Neural progenitor cell (in vitro differentiated cells): ENCODE results near the gene VPS41. TPM values are rescaled to one million over a fixed set of nuclear protein-coding genes. Genes with fewer than 3 reads are reported as not detected.
"Not testable (repeated sequence)": the region's sequence is repeated elsewhere in the genome, so short reads cannot be mapped to it uniquely, and the experiment has no call there.

ENCODE experiments used
- DNase-seq: peaks from one replicate; pipeline ENCODE4 v3.0.0-alpha.2; 2016; ENCODE audit warnings: low spot score
- H2AFZ ChIP-seq: fragments of 200-600 bp; sonication (generic); replicated peaks from 2 replicates; pipeline ENCODE4 v1.6.1; 2016; ENCODE audit warnings: antibody characterized with exemption
- H3F3A ChIP-seq: fragments of 200-600 bp; sonication (generic); 2 replicates; pipeline ENCODE4 v1.6.1; 2016; ENCODE audit warnings: antibody characterized with exemption, low read depth
- H3K27ac ChIP-seq: fragments of 200-600 bp; sonication (generic); 2 replicates; pipeline ENCODE4 v1.5.1; 2016; ENCODE audit warnings: mild to moderate bottlenecking
- H3K27me3 ChIP-seq: fragments of 200-600 bp; sonication (generic); 2 replicates; pipeline ENCODE4 v1.6.1; 2016; ENCODE audit warnings: mild to moderate bottlenecking, moderate library complexity
- H3K36me3 ChIP-seq: fragments of 200-600 bp; sonication (generic); 2 replicates; pipeline ENCODE4 v1.5.1; 2016
- H3K4me1 ChIP-seq: fragments of 200-600 bp; sonication (generic); 2 replicates; pipeline ENCODE4 v1.6.1; 2016; ENCODE audit warnings: mixed run types
- H3K4me2 ChIP-seq: fragments of 200-600 bp; sonication (generic); 2 replicates; pipeline ENCODE4 v1.6.1; 2016
- H3K4me3 ChIP-seq: fragments of 200-600 bp; sonication (generic); 2 replicates; pipeline ENCODE4 v1.5.1; 2016
- H3K79me2 ChIP-seq: fragments of 200-600 bp; sonication (generic); 2 replicates; pipeline ENCODE4 v1.6.1; 2016; ENCODE audit warnings: low read depth
- H3K9ac ChIP-seq: fragments of 200-600 bp; sonication (generic); 2 replicates; pipeline ENCODE4 v1.6.1; 2016
- H3K9me3 ChIP-seq: fragments of 200-600 bp; sonication (generic); 2 replicates; pipeline ENCODE4 v1.5.1; 2016; ENCODE audit warnings: low read depth
- H4K20me1 ChIP-seq: fragments of 200-600 bp; sonication (generic); 2 replicates; pipeline ENCODE4 v1.6.1; 2016; ENCODE audit warnings: low read depth
- H3K27ac Mint-ChIP-seq: 3 replicates; pipeline ENCODE4 v1.8.0; 2021; ENCODE audit warnings: mixed read lengths
- H3K27me3 Mint-ChIP-seq: 2 replicates; pipeline ENCODE4 v1.8.0; 2022; ENCODE audit warnings: low read depth, mild to moderate bottlenecking, inconsistent platforms, moderate library complexity, mixed read lengths; ENCODE audit not compliant: insufficient read depth
- H3K36me3 Mint-ChIP-seq: 3 replicates; pipeline ENCODE4 v1.8.0; 2021; ENCODE audit warnings: mixed read lengths
- H3K4me1 Mint-ChIP-seq: 3 replicates; pipeline ENCODE4 v1.8.0; 2021; ENCODE audit warnings: mixed read lengths
- H3K4me3 Mint-ChIP-seq: 3 replicates; pipeline ENCODE4 v1.8.0; 2021; ENCODE audit warnings: mild to moderate bottlenecking, moderate library complexity, mixed read lengths
- H3K9me3 Mint-ChIP-seq: 3 replicates; pipeline ENCODE4 v1.8.0; 2020; ENCODE audit warnings: mixed read lengths
- CTCF ChIP-seq: fragments of 200-600 bp; sonication (generic); IDR thresholded peaks from 2 replicates; pipeline ENCODE4 v1.5.1; 2017; ENCODE audit warnings: antibody characterized with exemption, mild to moderate bottlenecking
- EZH2 ChIP-seq: fragments of 200-600 bp; sonication (generic); IDR thresholded peaks from 2 replicates; pipeline ENCODE4 v1.6.1; 2017; ENCODE audit warnings: antibody characterized with exemption, mild to moderate bottlenecking, moderate library complexity
- EZH2phosphoT487 ChIP-seq: fragments of 200-600 bp; sonication (generic); IDR thresholded peaks from 2 replicates; pipeline ENCODE4 v1.6.1; 2017; ENCODE audit warnings: antibody characterized with exemption
- total RNA-seq: library from RNA; depleted of rRNA; stranded (reverse); fragments of >200 nt; gene quantifications from 2 replicates; pipeline ENCODE4 v1.2.3, GENCODE V29; 2015; ENCODE audit warnings: low replicate concordance

VPS41 gene
- total RNA-seq, 1 donor from 2014 or later = 92.3 TPM

GRCh38 chr7:38953227-38953626 is 44.2 kb upstream of the VPS41 start:
- no peak for DNase-seq
- no peak overlapping the region for H3K27ac ChIP-seq
- H2AFZ ChIP-seq = no peak overlapping the region
- Mint-ChIP-seq H3K27me3 (peaks cover 6% of the 10 kb centered on the region), H3K36me3 (no peaks in the 10 kb centered on the region), H3K4me1 (peaks cover 7% of the 10 kb centered on the region), H3K9me3 (no peaks in the 10 kb centered on the region), H3K4me3 (no peak overlapping the region), H3K27ac (no peak overlapping the region)
- no peak overlapping the region for H3K4me2 ChIP-seq
- no peak overlapping the region for H3K9ac ChIP-seq
- H3K9me3 ChIP-seq = no peaks in the 10 kb centered on the region
- no peaks in the 10 kb centered on the region for H3K36me3 ChIP-seq
- no peaks in the 10 kb centered on the region for H4K20me1 ChIP-seq
- peaks cover 4% of the 10 kb centered on the region for H3F3A ChIP-seq
- H3K4me1 ChIP-seq = peaks cover 9% of the 10 kb centered on the region
- H3K4me3 ChIP-seq = no peak overlapping the region
- TF ChIP-seq EZH2phosphoT487 (no peak), EZH2 (no peak), CTCF (no peak)
- H3K79me2 ChIP-seq = no peaks in the 10 kb centered on the region
- no peaks in the 10 kb centered on the region for H3K27me3 ChIP-seq

GRCh38 chr7:38951213-38951612 is 42.2 kb upstream of the VPS41 start:
- H3K9me3 ChIP-seq = no peaks in the 10 kb centered on the region

GRCh38 chr7:38950309-38950708 is 41.3 kb upstream of the VPS41 start:
- Histone ChIP-seq H3K27me3 (no peaks in the 10 kb centered on the region), H3K4me2 (no peak overlapping the region), H3K9me3 (no peaks in the 10 kb centered on the region), H3K4me1 (peaks cover 9% of the 10 kb centered on the region), H4K20me1 (no peaks in the 10 kb centered on the region), H3K36me3 (no peaks in the 10 kb centered on the region), H3K27ac (no peak overlapping the region), H3F3A (peaks cover 4% of the 10 kb centered on the region), H3K4me3 (no peak overlapping the region), H2AFZ (no peak overlapping the region), H3K79me2 (no peaks in the 10 kb centered on the region), H3K9ac (no peak overlapping the region)
- no peaks in the 10 kb centered on the region for H3K9me3 Mint-ChIP-seq
- H3K4me1 Mint-ChIP-seq = peaks cover 12% of the 10 kb centered on the region
- DNase-seq = no peak
- H3K27ac Mint-ChIP-seq = no peak overlapping the region
- H3K36me3 Mint-ChIP-seq = no peaks in the 10 kb centered on the region
- H3K27me3 Mint-ChIP-seq = peaks cover 5% of the 10 kb centered on the region
- no peak overlapping the region for H3K4me3 Mint-ChIP-seq
- TF ChIP-seq CTCF (no peak), EZH2phosphoT487 (no peak), EZH2 (no peak)

More at GRCh38 chr7:38951213-38951612, 42.2 kb upstream of the VPS41 start:
- DNase-seq = peak; percentile 47
- H2AFZ ChIP-seq = no peak overlapping the region
- TF ChIP-seq EZH2phosphoT487 (no peak), CTCF (no peak), EZH2 (no peak)
- H3K79me2 ChIP-seq = no peaks in the 10 kb centered on the region
- no peaks in the 10 kb centered on the region for H3K36me3 ChIP-seq
- no peaks in the 10 kb centered on the region for H4K20me1 ChIP-seq
- Mint-ChIP-seq H3K36me3 (no peaks in the 10 kb centered on the region), H3K4me1 (peaks cover 12% of the 10 kb centered on the region), H3K9me3 (no peaks in the 10 kb centered on the region), H3K4me3 (no peak overlapping the region), H3K27me3 (peaks cover 5% of the 10 kb centered on the region), H3K27ac (no peak overlapping the region)
- H3K4me2 ChIP-seq = peak overlapping the region; percentile 44
- no peak overlapping the region for H3K9ac ChIP-seq
- H3K4me1 ChIP-seq = peaks cover 9% of the 10 kb centered on the region
- H3F3A ChIP-seq = peaks cover 4% of the 10 kb centered on the region
- H3K27ac ChIP-seq = no peak overlapping the region
- no peak overlapping the region for H3K4me3 ChIP-seq
- H3K27me3 ChIP-seq = no peaks in the 10 kb centered on the region

GRCh38 chr7:38947541-38947940 is 38.5 kb upstream of the VPS41 start:
- not testable (repeated sequence) for H3K36me3 ChIP-seq, H4K20me1 ChIP-seq, H3F3A ChIP-seq, H3K4me3 Mint-ChIP-seq, H3K27me3 Mint-ChIP-seq, H3K27me3 ChIP-seq, H3K79me2 ChIP-seq, DNase-seq, H3K4me2 ChIP-seq, H3K36me3 Mint-ChIP-seq, H3K9me3 Mint-ChIP-seq, H3K9me3 ChIP-seq, H3K9ac ChIP-seq, H3K4me3 ChIP-seq, H3K27ac ChIP-seq, H3K4me1 ChIP-seq, H2AFZ ChIP-seq, H3K27ac Mint-ChIP-seq
- H3K4me1 Mint-ChIP-seq = peaks cover 10% of the 10 kb centered on the region
